ENCODE results near the gene NEAT1. TPM values are rescaled to one million over a fixed set of nuclear protein-coding genes. Genes with fewer than 3 reads are reported as not detected.

The NEAT1 gene
- total and polyA plus RNA-seq, 9 of the 15 experiments (the other 6 are each of a cell fraction or from before 2014, with no cell fraction given) = 20.1 to 389 (median 62.8) TPM

GRCh38 chr11:65473278-65473860 is 50.8 kb downstream of the NEAT1 start (continued):
- TF ChIP-seq MNT (conservative IDR thresholded peaks at IDR 0.05) = no peak
- TF ChIP-seq FOXK2 (conservative IDR thresholded peaks at IDR 0.05 in 1 of 2, IDR thresholded peaks at IDR 0.05 in 1 of 2; ENCODE audit: low read depth in 2 of 2) = no peak
- 0 out of 4 replicates have a peak, but pooled peaks of 1 of the 2 experiments have one; percentile 0 for TF ChIP-seq KDM1A (IDR thresholded peaks at IDR 0.05)
- TF ChIP-seq, protein P1, sequence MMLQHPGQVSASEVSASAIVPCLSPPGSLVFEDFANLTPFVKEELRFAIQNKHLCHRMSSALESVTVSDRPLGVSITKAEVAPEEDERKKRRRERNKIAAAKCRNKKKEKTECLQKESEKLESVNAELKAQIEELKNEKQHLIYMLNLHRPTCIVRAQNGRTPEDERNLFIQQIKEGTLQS (IDR thresholded peaks at IDR 0.05) = peak; percentile 6; the same call in 1 of the 2 replicates
- TF ChIP-seq, protein P1 (CRISPR knock-in tag; conservative IDR thresholded peaks at IDR 0.05) = no peak
- TF ChIP-seq ZFP1 (CRISPR knock-in tag; IDR thresholded peaks at IDR 0.05) = no peak
- no peak for TF ChIP-seq REST (IDR thresholded peaks at IDR 0.05; ENCODE audit: borderline replicate concordance)
- TF ChIP-seq REST (CRISPR knock-in tag; IDR thresholded peaks at IDR 0.05; ENCODE audit: low read depth) = no peak
- TF ChIP-seq, protein P2, sequence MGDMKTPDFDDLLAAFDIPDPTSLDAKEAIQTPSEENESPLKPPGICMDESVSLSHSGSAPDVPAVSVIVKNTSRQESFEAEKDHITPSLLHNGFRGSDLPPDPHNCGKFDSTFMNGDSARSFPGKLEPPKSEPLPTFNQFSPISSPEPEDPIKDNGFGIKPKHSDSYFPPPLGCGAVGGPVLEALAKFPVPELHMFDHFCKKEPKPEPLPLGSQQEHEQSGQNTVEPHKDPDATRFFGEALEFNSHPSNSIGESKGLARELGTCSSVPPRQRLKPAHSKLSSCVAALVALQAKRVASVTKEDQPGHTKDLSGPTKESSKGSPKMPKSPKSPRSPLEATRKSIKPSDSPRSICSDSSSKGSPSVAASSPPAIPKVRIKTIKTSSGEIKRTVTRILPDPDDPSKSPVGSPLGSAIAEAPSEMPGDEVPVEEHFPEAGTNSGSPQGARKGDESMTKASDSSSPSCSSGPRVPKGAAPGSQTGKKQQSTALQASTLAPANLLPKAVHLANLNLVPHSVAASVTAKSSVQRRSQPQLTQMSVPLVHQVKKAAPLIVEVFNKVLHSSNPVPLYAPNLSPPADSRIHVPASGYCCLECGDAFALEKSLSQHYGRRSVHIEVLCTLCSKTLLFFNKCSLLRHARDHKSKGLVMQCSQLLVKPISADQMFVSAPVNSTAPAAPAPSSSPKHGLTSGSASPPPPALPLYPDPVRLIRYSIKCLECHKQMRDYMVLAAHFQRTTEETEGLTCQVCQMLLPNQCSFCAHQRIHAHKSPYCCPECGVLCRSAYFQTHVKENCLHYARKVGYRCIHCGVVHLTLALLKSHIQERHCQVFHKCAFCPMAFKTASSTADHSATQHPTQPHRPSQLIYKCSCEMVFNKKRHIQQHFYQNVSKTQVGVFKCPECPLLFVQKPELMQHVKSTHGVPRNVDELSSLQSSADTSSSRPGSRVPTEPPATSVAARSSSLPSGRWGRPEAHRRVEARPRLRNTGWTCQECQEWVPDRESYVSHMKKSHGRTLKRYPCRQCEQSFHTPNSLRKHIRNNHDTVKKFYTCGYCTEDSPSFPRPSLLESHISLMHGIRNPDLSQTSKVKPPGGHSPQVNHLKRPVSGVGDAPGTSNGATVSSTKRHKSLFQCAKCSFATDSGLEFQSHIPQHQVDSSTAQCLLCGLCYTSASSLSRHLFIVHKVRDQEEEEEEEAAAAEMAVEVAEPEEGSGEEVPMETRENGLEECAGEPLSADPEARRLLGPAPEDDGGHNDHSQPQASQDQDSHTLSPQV (IDR thresholded peaks at IDR 0.05) = peak; percentile 24; the same call in 1 of the 2 replicates
- TF ChIP-seq ELF2 (CRISPR knock-in tag; IDR thresholded peaks at IDR 0.05) = no peak
- no peak for TF ChIP-seq ASH1L (IDR thresholded peaks at IDR 0.05; ENCODE audit: borderline replicate concordance, low read depth, partially characterized antibody)

Data from K562 (cell line).